Measurements from ENCODE around the gene GEMIN5. TPM values are rescaled to one million over a fixed set of nuclear protein-coding genes. Genes with fewer than 3 reads are reported as not detected.
A peak's percentile ranks its signal among the peaks of the same experiment; 100 is the strongest.

Gene GEMIN5
- polyA plus RNA-seq, 2 of the 4 experiments (the other 2 are of a cell fraction): 20.2 to 22.6 TPM

GRCh38 chr5:154881986-154882385 is 56.0 kb downstream of the GEMIN5 start:
- no peak for ATAC-seq
- Histone ChIP-seq H3K4me3 (no peak overlapping the region), H3K4me1 (no peaks in the 10 kb centered on the region), H3K4me2 (no peak overlapping the region), H3K27ac (no peak overlapping the region), H3K9me3 (peaks cover 36% of the 10 kb centered on the region)
- DNase-seq (ENCODE audit: low read depth in 1 of 2, low spot score in 1 of 2): no peak
- CTCF ChIA-PET: interaction anchor here (0.8 to 1.0 kb wide), 2 partner anchors 10 to 476 kb away, joined by 3 to 4 read pairs; no protein-coding TSS in a partner anchor
- POLR2A ChIA-PET: no interaction called here
- no peak for FAIRE-seq
- 86% methylated on average over 4 of the region's 4 CpGs for WGBS (ENCODE audit: missing lambda C conversion rate)
- TF ChIP-seq ZNF302 (CRISPR knock-in tag; IDR thresholded peaks at IDR 0.05) (no peak), RCOR1 (IDR thresholded peaks at IDR 0.05; ENCODE audit: low read depth, low read length) (no peak), ZSCAN20 (CRISPR knock-in tag; IDR thresholded peaks at IDR 0.05) (no peak), JUN (IDR thresholded peaks at IDR 0.05) (no peak), ESRRA (IDR thresholded peaks at IDR 0.05; ENCODE audit: borderline replicate concordance, low read length) (no peak)

- FAIRE-seq: no peak
Observed at GRCh38 chr5:154878642-154879335, 59.2 kb downstream of the GEMIN5 start.

GRCh38 chr5:154873791-154874331 is 64.2 kb downstream of the GEMIN5 start:
- FAIRE-seq (no peak), DNase-seq (ENCODE audit: low read depth in 1 of 2, low spot score in 1 of 2) (no peak), ATAC-seq (no peak)
- no peak overlapping the region for H3K4me3 ChIP-seq
- POLR2A ChIA-PET: no interaction called here
- no peak overlapping the region for H3K4me2 ChIP-seq
- peaks cover 6% of the 10 kb centered on the region for H3K9me3 ChIP-seq
- no peak for TF ChIP-seq EHF (CRISPR knock-in tag; IDR thresholded peaks at IDR 0.05)
- no peak for TF ChIP-seq RARB (CRISPR knock-in tag; IDR thresholded peaks at IDR 0.05)
- TF ChIP-seq POLR2AphosphoS2 (conservative IDR thresholded peaks at IDR 0.05; ENCODE audit: low read length): no peak
- CTCF ChIA-PET: no interaction called here
- H3K4me1 ChIP-seq: no peaks in the 10 kb centered on the region
- H3K27ac ChIP-seq: no peak overlapping the region
- WGBS (ENCODE audit: missing lambda C conversion rate): 94% methylated on average over 5 of the region's 5 CpGs

More at GRCh38 chr5:154878642-154879335, 59.2 kb downstream of the GEMIN5 start:
- Histone ChIP-seq H3K4me1 (no peaks in the 10 kb centered on the region), H3K4me2 (no peak overlapping the region), H3K9me3 (peaks cover 12% of the 10 kb centered on the region), H3K4me3 (no peak overlapping the region), H3K27ac (no peak overlapping the region)
- TF ChIP-seq NFE2L2 (conservative IDR thresholded peaks at IDR 0.05; ENCODE audit: low read length) (no peak), TFCP2L1 (CRISPR knock-in tag; IDR thresholded peaks at IDR 0.05) (no peak), EHMT2 (IDR thresholded peaks at IDR 0.05; ENCODE audit: low read depth) (no peak), TP53 (CRISPR knock-in tag; IDR thresholded peaks at IDR 0.05) (no peak), CEBPB (IDR thresholded peaks at IDR 0.05) (no peak), MAFK (IDR thresholded peaks at IDR 0.05; ENCODE audit: partially characterized antibody) (no peak)
- WGBS (ENCODE audit: missing lambda C conversion rate): 96% methylated on average over 14 of the region's 14 CpGs
- ATAC-seq: no peak
- DNase-seq (ENCODE audit: low read depth in 1 of 2, low spot score in 1 of 2): peak in 1 of 2 experiments; percentile 17
- ChIA-PET POLR2A (no interaction called here), CTCF (interaction anchor here (0.7 to 1.6 kb wide), 3 partner anchors 33 to 181 kb away, joined by 3 to 4 read pairs (median 4); no protein-coding TSS in a partner anchor)

GRCh38 chr5:154871734-154872133 is 66.3 kb downstream of the GEMIN5 start:
- Histone ChIP-seq H3K4me1 (no peaks in the 10 kb centered on the region), H3K27ac (no peak overlapping the region), H3K4me2 (no peak overlapping the region), H3K9me3 (no peaks in the 10 kb centered on the region), H3K4me3 (no peak overlapping the region)
- TF ChIP-seq MAFK (IDR thresholded peaks at IDR 0.05; ENCODE audit: partially characterized antibody) (peak; percentile 94), MAX (IDR thresholded peaks at IDR 0.05) (no peak)
- WGBS (ENCODE audit: missing lambda C conversion rate): 83% methylated on average over 4 of the region's 4 CpGs
- CTCF ChIA-PET: interaction anchor here (0.7 kb wide), 1 partner anchor 405 kb away, joined by 3 read pairs; no protein-coding TSS in a partner anchor
- POLR2A ChIA-PET: interaction anchor here (0.6 kb wide), 1 partner anchor 11 kb away, joined by 5 read pairs; no protein-coding TSS in a partner anchor
- DNase-seq (ENCODE audit: low read depth in 1 of 2, low spot score in 1 of 2) (no peak), ATAC-seq (no peak), FAIRE-seq (no peak)

GRCh38 chr5:154868702-154869101 is 69.3 kb downstream of the GEMIN5 start:
- DNase-seq (ENCODE audit: low read depth in 1 of 2, low spot score in 1 of 2) (peak; percentile 24 to 38), ATAC-seq (peak; percentile 84 to 91), FAIRE-seq (no peak)
- no peaks in the 10 kb centered on the region for H3K9me3 ChIP-seq
- CTCF ChIA-PET: interaction anchor here (1.1 to 1.9 kb wide), 4 partner anchors 9 to 218 kb away, joined by 3 to 16 read pairs (median 4); no protein-coding TSS in a partner anchor
- H3K4me2 ChIP-seq: no peak overlapping the region
- WGBS (ENCODE audit: missing lambda C conversion rate): 92% methylated on average over 5 of the region's 5 CpGs
- H3K4me3 ChIP-seq: no peak overlapping the region
- H3K27ac ChIP-seq: no peak overlapping the region
- H3K4me1 ChIP-seq: peaks cover 12% of the 10 kb centered on the region
- POLR2A ChIA-PET: interaction anchor here (1.2 to 1.9 kb wide), 2 partner anchors 10 to 218 kb away, joined by 4 to 10 read pairs; partner anchors contain the start of gene CNOT8
- TF ChIP-seq RARB (CRISPR knock-in tag; IDR thresholded peaks at IDR 0.05) (no peak), EP300 (IDR thresholded peaks at IDR 0.05) (no peak), JUNB (IDR thresholded peaks at IDR 0.05) (no peak), MAX (IDR thresholded peaks at IDR 0.05) (no peak), BHLHE40 (IDR thresholded peaks at IDR 0.05; ENCODE audit: low read depth, low read length) (no peak), FOSL2 (IDR thresholded peaks at IDR 0.05) (no peak), FOSL2 (CRISPR knock-in tag; IDR thresholded peaks at IDR 0.05) (no peak), CTCF (IDR thresholded peaks at IDR 0.05) (peak; percentile 17; the same call in 1 of the 3 replicates), NR3C1 (IDR thresholded peaks at IDR 0.05) (no peak), RAD21 (conservative IDR thresholded peaks at IDR 0.05 in 1 of 2, IDR thresholded peaks at IDR 0.05 in 1 of 2) (peak; percentile 15 to 36; a peak in 1 of 5 replicates)
- TF ChIP-seq, protein P1, sequence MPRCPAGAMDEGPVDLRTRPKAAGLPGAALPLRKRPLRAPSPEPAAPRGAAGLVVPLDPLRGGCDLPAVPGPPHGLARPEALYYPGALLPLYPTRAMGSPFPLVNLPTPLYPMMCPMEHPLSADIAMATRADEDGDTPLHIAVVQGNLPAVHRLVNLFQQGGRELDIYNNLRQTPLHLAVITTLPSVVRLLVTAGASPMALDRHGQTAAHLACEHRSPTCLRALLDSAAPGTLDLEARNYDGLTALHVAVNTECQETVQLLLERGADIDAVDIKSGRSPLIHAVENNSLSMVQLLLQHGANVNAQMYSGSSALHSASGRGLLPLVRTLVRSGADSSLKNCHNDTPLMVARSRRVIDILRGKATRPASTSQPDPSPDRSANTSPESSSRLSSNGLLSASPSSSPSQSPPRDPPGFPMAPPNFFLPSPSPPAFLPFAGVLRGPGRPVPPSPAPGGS (IDR thresholded peaks at IDR 0.05): no peak
